NCI-H1417 treated with DMSO at 0.1 percent for 48 hours (cell line): Measurements from ENCODE around the gene TBC1D3L.
"Not testable (repeated sequence)": the region's sequence is repeated elsewhere in the genome, so short reads cannot be mapped to it uniquely, and the experiment has no call there.

Source experiments
- DNase-seq: peaks from one replicate; lab custom pipeline; 2025; lab: John Stamatoyannopoulos, UW

The TBC1D3L gene

DNA sequence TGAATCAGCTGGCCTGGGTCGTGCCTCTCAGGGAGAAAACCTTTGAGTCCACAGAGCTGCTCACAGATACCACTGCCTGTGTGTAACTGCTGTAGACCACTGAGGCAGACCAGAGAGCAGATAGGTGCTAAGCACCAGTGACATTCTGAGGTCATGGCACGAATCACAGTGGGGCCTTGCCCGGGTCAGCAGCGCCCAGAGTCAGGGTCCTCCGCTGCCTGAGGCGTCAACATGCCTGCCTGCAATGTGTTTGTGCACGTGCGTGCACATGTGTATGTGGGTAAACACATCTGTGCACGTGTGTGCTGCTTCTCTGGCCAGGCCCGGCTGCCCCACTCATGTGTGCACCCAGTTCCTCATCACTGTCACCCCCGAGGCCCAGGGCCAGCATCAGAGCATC, at the start of gene TBC1D3L:
Gene TBC1D3L, minus strand, starts transcription at position 101 of the 400 bp plus-strand sequence. CDS start 1,540 bp downstream, outside the sequence.
- not testable (repeated sequence) for DNase-seq

DNA sequence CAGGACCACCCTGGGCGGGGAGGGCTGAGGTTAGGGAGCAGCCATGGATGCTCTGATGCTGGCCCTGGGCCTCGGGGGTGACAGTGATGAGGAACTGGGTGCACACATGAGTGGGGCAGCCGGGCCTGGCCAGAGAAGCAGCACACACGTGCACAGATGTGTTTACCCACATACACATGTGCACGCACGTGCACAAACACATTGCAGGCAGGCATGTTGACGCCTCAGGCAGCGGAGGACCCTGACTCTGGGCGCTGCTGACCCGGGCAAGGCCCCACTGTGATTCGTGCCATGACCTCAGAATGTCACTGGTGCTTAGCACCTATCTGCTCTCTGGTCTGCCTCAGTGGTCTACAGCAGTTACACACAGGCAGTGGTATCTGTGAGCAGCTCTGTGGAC, 14.8 kb upstream of the TBC1D3L start, which contains the start of gene TBC1D3D:
Gene TBC1D3D, plus strand, starts transcription at position 301 of the 400 bp plus-strand sequence. CDS start 1,585 bp downstream, outside the sequence.
- DNase-seq, result not testable (repeated sequence)
